Prostate gland (tissue), 2 donors: ENCODE results near the gene PXDC1.

ENCODE experiments used
- CTCF ChIP-seq, 4 experiments: fragments of 200-600 bp in 2 of 4; fragments of 450-650 bp in 2 of 4; sonication (generic) in 2 of 4; IDR thresholded peaks; 1 replicate in 3 of 4; 2 replicates in 1 of 4; pipeline ENCODE4 v1.5.1; 2016 to 2019; ENCODE audit warnings: antibody characterized with exemption in 4 of 4, mild to moderate bottlenecking in 2 of 4, moderate library complexity in 2 of 4
- POLR2A ChIP-seq: fragments of 450-650 bp; IDR thresholded peaks from one replicate; pipeline ENCODE4 v1.6.1; 2016; ENCODE audit warnings: antibody characterized with exemption, mild to moderate bottlenecking
- POLR2AphosphoS5 ChIP-seq: sonication (generic); formaldehyde crosslinking; IDR thresholded peaks from one replicate; pipeline ENCODE4 v1.6.1; 2017; ENCODE audit warnings: antibody characterized with exemption

GRCh38 chr6:3766214-3766613, 14.7 kb upstream of the PXDC1 start:
- no peak for TF ChIP-seq CTCF (IDR thresholded peaks at IDR 0.05)
- TF ChIP-seq POLR2A = no peak
- TF ChIP-seq POLR2AphosphoS5 = no peak
